T follicular helper cell (primary cell): Measurements from ENCODE around the gene PRXL2A.
"Not testable (repeated sequence)": the region's sequence is repeated elsewhere in the genome, so short reads cannot be mapped to it uniquely, and the experiment has no call there.

ENCODE experiments used
- DNase-seq: peaks from one replicate; pipeline ENCODE4 v3.0.0-alpha.2; 2020; ENCODE audit warnings: low read depth
- total RNA-seq, 2 experiments: gene quantifications; one replicate each; lab custom pipeline; 2026; lab: John Stamatoyannopoulos, UW

Gene PRXL2A, protein sequence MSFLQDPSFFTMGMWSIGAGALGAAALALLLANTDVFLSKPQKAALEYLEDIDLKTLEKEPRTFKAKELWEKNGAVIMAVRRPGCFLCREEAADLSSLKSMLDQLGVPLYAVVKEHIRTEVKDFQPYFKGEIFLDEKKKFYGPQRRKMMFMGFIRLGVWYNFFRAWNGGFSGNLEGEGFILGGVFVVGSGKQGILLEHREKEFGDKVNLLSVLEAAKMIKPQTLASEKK
- total RNA-seq = 9.6 to 9.9 reads per million in 2 experiments

DNA sequence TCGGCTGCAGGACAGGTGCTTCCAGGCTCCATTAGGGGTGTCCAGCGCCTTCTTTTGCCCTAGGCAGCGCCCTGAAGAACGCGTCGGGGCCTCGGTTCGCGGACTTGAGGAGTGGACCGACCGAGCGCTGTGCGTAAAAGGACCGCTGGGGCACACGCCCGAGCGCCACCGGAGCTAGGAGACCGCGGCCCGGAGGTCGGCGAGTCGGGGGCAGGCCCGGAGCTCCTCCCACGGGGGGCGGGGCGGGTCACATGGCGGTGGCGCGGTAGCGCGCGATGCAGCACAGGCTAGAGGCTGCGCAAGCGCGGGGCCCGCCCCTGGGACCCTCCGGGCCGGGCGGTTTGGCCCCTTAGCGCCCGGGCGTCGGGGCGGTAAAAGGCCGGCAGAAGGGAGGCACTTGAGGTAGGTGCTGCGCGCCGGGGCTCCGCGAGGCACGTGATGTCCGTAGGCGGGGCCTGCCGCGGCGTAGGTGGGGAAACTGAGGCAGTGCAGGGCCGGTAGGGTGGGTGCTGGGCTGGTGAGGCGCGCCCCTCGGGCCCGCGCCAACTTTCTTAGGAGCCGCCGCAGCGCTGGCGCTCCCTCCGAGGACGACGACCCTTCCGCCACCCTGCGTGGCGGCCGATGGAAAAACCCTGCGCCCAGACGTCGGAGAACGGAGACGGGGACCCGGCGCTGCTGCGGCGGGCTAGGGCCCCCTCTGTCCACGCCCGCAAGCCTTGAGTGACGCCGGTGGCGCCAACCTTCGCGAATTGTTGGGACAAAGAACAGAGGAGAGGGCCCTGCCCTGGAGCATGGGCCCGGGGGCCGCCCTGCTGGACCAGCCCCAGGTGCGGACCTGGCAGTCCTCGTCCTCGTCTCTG is at the start of gene PRXL2A:
Gene PRXL2A, plus strand, starts transcription at position 310 of the 860 bp plus-strand sequence. CDS start 11,917 bp downstream, outside the sequence.
- DNase-seq = peak; percentile 61

DNA sequence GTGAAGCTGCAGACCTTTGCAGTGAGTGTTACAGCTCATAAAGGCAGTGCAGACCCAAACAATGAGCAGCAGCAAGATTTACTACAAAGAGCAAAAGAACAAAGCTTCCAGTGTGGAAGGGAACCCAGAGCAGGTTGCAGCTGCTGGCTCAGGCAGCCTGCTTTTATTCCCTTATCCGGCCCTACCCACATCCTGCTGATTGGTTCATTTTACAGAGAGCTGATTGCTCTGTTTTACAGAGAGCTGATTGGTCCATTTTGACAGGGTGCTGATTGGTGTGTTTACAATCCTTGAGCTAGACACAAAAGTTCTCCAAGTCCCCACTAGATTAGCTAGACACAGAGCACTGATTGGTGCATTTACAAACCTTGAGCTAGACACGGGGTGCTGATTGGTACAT is 49.4 kb upstream of the PRXL2A start:
- DNase-seq = not testable (repeated sequence)

DNA sequence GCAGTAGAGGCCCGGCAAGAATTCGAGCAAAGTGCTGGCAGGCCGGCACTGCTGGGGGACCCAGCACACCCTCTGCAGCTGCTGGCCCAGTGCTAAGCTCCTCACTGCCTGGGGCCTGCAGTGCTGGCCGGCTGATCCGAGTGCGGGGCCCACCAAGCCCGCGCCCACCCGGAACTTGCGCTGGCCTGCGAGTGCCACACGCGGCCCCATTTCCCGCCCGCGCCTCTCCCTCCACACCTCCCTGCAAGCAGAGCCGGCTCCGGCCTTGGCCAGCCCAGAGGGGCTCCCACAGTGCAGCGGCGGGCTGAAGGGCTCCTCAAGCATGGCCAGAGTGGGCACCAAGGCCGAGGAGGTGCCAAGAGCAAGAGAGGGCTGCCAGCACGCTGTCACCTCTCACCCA is 48.7 kb upstream of the PRXL2A start:
- DNase-seq = no peak

DNA sequence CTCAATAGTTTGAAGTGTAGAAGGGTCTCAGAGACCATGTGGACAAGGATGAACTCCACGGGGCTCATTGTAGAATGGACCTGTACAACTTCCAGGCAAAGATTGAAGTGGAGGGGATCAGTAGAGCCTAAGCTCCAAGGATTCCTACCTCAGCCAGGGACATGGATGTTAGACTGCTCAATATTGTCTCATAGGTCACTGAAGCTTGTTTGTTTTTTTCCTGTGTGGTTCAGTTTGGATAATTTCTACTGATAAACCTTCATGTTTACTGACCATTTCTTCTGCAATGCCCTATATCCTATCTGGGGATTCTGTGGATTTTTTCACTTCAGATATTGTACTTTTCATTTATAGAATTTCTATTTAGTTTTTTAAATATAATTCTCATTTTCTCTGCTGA is 42.8 kb upstream of the PRXL2A start:
- DNase-seq = no peak

DNA sequence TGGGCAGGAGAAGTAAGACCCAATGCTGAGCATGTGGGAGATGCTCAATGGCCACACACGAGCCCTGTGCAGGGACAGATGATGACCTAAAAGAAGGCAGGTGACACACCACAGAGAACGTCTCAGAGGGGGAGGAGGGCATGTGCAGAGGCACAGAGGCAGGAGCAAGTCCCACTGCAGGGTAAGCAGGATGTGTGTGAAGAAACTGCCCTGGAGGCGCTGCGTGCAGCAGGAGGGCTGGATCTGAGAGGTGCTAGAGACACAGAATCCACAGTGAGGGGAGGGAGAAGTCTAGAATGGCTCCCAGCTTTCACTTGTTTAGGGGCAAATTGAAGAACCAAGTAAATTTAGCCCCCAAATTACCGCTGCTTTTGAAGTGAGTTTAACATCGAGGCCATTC is 36.9 kb upstream of the PRXL2A start:
- DNase-seq = no peak

DNA sequence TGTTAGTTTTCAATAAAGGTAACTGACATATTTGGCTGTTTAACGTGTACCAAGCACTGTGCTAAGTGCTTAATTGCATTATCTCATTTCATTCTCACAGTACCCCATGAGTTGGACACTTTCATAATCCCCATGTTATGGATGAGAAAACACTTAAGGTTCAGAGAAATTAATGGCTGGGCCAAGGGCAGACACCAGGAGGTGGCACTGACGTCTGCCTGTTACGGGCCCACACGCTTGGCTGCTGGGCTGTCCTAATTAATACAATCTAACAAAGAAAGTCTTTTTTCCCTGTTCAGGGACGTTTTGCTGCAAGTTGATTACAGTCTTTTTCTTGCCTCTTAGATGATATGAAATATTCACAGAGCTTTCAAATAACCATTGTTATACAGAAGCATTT is 35.7 kb upstream of the PRXL2A start:
- DNase-seq = no peak

DNA sequence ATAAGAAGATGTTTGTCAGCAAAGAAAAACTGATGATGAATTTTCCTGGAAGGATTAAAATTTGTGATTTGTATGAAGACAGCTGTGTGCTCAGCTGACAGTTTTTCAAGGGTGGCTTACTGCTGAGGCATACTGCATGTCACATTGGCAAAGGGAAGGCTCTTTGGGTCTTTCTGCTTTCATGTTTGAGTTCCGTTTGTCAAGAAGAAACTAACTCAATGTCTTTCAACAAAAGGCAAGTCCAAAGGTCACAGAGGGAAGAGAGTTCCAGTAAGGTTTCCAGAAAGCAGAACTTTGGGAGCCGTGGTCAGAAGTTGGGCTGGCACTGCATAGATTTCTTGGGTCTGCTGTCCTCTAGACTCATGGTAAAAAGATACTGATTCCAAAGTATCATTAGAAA is 34.8 kb upstream of the PRXL2A start:
- no peak for DNase-seq

DNA sequence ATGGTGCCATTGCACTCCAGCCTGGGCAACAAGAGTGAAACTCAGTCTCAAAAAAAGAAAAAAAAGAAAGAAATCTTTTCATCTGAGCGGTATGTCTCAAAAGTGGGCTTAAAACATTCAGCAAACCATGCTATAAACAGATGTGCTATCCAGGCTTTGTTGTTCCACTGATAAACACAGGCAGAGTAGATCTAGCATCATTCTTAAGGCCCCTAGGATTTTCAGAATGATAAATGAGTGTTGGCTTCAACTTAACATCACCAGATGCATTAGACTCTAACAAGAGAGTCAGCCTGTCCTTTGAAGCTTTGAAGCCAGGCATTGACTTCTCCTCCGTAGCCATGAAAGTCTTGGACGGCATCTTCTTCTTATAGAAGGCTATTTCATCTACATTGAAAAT is 28.6 kb upstream of the PRXL2A start:
- no peak for DNase-seq

DNA sequence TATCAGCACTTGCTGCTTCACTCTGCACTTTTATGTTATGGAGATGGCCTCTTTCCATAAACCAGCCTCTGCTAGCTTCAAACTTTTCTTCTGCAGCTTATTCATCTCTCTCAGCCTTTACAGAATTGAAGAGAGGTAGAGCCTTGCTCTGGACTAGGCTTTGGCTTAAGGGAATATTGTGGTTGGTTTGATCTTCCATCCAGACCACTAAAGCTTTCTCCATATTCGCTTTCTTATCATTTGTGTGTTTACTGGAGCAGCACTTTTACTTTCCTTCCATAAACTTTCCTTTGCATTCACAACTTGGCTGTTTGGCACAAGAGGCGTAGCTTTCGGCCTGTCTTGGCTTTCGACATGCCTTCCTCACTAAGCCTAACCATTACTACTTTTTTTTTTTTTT is 28.2 kb upstream of the PRXL2A start:
- no peak for DNase-seq

DNA sequence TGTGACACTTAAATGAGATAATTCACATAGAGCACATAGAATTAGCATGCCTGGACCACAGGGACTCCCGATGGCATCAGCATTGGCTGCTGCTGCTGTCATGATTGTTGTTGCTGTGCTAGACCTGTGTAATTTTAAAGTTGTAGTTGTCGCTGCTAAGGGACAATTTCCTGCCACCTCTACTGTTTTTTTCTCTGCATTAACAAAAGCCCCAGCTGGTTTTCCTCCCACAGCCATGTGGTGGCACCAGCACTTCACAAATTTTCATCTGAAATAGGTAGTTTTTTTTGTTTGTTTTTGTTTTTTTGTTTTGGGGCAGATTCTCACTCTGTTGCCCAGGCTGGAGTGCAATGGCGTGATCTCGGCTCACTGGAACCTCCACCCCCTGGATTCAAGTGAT is 25.4 kb upstream of the PRXL2A start:
- peak; percentile 30 for DNase-seq

DNA sequence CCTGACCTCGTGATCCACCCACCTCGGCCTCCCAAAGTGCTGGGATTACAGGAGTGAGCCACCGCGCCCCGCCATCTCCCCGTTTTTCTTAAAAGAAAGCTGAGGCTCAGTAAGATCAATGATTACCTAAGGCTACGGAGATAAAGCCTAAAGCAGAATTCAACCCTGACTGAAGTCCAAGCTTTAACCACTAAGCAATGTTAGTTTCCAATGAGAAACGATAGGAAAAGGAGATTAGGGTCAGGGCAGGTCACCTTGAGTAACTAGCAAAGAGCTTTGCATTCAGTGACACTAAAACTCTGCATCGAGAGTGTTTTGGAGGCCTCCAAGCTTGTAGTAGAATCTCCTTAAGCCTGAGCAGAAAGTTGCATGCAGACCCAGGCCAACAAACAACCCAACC is 17.6 kb upstream of the PRXL2A start:
- no peak for DNase-seq

DNA sequence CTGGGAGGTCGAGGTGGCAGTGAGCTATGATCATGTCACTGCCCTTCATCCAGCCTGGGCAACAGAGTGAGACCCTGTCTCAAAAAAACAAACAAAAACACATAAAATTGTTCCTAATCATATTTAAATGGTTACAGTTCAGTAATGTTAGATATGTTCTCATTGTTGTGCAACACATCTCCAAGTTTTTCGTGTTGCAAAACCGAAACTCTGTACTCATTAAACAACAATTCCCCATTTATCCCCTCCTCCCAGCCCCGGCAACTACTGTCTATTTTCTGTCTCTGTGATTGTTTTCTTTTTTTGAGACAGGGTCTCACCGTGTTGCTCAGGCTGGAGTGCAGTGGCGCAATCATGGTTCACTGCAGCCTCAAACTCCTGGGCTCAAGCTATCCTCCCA is 16.1 kb upstream of the PRXL2A start:
- no peak for DNase-seq

DNA sequence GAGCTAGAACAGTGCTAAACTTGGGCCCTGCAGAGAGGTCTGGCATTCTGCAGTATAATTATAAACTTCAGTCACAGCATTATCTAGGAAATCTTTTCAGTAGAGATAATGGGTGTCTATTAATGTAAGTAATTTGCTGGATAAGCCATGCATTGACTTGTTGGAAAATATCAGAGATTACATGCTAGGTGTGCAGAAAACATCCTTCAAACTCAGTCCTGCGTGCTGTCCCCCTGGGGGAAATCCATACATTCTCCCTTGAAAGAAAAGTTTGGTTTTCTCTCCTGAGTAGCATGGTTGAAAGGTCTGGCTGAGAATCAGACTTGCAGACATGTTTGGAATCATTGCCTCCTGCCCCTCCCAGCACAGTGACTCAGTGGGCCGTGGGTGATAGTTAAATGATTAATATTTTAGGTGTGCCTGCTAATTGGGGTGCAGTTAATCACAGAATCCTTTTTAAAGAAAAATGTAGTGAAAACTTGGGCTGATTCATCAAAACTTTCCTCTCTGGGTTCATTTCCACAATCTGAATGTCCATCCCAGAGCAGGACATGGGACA is 13.9 kb upstream of the PRXL2A start:
- no peak for DNase-seq

DNA sequence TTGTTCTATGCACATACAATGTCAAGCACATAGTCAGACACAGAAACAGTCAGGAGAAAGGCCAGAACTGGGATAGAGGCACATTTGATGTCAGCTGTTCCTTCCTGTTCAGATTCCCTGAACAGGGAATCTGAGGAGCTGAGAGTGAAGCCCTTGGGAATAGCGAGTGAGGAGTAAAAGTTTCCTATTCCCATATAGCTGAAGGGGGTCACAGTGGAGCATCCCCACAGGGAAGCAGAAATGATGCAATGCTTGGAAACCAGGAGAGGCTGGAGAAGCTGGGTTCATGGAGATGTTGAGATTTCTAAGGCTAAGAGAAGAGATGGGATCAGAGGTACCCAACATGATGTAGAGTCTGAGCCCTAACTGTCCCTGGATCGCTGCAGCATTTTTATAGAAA is 11.3 kb upstream of the PRXL2A start:
- no peak for DNase-seq

DNA sequence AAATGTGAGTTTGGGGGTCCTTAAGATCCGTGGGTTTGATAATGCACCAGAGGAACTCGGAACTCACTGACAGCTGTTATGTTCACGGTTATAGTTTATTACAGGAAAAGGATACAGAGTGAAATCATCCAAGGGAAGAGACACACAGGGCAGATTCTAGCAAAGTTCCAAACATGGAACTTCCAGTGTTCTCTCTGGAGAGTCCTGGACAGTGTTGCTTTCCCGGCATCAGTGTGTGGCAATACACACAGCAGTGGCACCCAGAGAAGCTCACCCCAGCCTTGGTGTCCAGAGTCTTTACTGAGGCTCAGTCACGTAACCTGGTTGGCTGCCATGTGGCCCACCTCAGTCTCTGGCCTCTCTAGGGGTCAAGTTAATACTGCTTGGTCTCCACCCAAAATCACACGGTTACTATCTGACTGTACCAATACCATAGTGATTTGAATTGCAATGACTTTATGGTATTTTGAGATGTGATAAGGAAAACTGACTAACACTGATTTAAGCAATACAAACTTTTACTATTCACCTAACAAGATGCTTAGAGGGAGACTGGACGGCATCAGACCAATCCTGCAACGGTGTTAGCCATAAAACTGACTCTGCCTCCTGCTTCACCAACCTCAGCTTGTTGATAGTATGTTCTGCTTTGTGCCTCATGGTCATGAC is 8.1 kb upstream of the PRXL2A start:
- DNase-seq = no peak

DNA sequence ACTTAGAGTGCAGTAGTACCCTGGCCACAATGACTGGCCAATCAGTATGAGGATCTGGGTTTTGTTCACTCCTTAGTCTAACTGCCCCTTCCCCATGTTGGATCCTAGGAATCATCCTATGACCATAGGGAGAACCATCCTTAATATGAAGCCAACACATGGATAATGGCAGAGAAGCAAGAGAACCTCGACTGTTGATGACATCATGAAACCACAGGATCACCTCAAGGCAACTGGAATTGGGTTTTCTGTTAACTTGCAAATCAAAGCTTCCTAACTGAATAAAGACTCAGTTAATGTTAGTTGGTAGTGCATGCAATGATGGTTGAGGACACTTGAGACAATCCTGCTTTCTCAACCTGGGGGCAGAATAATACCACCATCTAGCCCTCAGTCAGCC is 3.3 kb upstream of the PRXL2A start:
- DNase-seq = no peak

DNA sequence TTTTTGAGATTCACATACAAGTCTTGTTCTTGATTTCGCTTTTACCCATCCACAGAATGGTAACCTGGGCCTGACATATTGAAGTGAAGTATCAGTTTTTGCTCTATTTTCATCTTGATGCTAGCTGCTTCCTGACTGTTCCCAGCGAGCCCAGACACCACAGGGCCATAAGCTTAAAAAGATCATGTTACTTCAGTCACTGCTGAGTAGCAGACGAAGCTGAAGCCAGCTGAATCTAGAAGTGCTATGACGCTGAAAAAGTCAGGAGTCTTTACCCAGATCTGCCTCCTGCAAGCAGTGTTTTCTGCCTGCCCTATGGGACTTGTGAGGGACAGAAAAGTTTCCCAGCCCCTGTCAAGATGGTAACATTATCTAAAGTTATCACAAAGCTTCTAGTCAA is 2.7 kb upstream of the PRXL2A start:
- DNase-seq = no peak

DNA sequence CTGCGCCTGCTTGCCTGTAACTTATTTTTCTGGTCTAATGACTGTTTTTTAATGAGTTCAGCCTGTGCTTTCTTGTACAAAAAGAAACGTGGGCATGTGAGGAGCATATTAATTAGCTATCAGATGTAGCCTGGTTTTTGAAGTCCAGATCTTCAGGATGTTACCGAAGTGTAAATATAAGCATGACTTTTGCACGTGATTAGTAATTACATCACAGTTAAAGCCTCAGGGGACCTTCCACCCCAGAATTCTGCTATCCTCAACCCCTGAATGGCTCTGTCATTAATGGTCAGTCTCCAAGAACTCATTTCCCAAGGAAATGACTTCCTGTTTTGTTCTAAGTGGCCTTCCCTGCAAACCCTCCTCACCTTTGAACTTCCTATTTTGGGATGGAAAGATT is 2.1 kb upstream of the PRXL2A start:
- no peak for DNase-seq

DNA sequence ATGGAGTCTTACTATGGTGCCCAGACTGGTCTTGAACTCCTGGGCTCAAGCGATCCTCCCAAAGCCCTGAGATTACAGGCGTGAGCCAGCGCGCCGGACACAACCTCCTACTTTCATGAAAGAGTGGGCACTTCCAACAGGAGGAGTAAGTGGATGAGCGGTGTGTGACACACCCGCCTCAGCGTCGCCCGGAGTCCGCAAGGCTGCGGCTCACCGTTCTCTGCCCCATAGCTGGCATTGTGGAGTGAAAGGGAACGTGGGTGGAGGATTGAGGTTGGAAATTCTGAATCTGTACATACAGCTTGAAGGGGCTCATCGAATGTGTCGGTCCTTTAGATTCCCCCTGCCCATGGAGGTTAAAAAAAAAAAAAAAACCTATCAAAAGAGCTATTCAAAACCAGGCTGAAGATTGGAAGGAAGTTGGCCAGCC is 524 bp upstream of the PRXL2A start:
- no peak for DNase-seq

DNA sequence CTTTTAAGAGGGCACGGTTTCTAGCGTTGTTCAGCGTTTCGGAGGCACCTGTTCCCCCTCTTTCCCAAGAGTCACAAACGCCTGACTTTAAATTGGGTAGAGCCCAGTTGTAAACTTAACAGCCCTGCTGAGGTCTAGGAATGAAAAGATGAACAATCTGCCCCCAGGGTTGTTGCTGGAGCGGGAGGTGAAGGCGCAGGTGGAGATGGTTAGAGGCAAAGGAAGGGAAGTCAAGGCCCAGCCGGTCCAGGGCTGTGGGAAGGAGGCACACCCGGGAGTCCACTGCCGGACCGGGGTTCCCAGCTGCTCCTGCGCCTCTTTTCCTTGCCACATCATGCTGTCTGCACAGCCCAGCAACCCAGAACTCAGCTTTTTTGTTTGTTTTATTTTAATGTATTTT is 770 bp downstream of the PRXL2A start:
- DNase-seq = no peak

DNA sequence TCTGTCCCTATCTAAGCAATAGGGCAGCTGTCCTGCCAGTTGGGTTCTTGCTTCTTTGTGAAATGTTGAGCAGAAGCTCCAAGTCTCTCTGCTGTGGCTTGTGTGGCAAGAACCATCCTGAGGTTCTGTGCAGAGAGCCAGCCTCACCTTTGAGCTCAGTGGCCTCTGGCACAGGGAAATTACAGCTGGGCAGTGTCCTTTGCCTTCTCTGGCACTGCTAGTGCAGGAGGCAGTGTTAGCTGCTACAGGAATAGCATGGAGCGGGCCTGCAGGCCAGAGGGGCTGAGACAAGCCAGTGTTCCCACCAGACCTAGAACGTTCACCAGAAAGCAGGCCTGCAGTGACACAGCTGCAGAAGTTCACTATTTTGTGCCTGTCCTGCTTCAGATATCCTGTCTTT is 1.8 kb downstream of the PRXL2A start:
- no peak for DNase-seq

DNA sequence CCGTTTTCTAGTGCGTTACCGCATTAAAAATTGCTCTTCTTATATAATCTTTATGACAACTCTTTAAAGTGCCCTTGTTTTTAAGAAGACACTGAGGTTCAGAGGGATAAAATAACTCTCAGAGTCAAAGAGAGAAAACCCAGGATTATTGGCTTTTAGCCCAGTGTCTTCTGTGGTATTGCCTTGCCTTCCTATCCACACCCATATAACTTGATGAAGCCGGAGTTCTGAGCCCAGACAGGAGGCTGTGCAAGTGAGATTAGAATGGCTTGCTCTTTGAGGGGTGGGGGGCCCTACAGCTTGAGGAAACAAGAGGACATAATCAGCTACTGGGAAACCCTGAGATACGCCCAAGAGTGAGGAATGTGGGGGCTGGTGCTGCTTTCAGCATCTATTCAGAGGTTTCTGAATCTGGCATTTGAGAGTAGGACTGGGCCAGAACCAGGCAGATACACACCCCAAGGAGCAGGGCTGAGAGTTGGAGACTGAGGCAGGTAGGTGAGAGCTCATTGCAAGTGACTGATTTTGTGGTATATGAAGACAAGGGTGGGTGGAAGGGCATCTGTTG is 2.3 kb downstream of the PRXL2A start:
- no peak for DNase-seq
